ENCODE measurements around the gene PLEKHN1. TPM values are rescaled to one million over a fixed set of nuclear protein-coding genes. Genes with fewer than 3 reads are reported as not detected.
A peak's percentile ranks its signal among the peaks of the same experiment; 100 is the strongest.

PLEKHN1 gene
- total RNA-seq, 1 donor from 2014 or later = 1.8 TPM

DNA sequence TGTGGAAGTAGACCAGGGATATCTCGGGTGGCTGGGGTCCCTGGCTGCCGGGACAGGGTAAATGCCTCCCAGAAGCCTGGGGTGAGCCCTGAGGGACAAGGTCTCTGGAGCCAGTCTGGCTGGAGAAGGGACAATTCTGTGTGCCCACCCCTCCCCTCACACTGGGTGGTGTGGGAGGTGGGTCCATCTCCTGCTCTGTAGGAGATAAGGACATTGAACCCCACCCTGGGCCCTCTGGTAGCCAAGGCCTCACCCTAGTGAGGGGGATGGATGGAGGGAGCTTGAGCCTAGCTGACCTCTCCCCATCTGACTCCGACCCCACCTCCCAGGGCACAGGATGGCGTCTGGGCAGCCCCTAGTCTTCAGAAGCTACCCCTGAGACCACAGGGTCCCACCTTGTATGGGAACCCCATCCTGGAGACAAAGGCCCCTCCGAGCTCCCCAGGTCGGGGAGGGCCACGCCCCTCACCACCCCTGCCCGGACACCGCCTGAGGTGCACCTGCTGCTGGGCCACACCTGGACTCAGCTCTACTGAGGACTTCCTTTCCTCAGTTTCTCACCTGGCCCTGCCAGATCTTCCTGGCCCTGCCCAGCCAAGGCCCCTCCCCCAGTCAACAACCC lies 58.0 kb downstream of the PLEKHN1 start:
- DNase-seq (ENCODE audit: low spot score) = no peak

DNA sequence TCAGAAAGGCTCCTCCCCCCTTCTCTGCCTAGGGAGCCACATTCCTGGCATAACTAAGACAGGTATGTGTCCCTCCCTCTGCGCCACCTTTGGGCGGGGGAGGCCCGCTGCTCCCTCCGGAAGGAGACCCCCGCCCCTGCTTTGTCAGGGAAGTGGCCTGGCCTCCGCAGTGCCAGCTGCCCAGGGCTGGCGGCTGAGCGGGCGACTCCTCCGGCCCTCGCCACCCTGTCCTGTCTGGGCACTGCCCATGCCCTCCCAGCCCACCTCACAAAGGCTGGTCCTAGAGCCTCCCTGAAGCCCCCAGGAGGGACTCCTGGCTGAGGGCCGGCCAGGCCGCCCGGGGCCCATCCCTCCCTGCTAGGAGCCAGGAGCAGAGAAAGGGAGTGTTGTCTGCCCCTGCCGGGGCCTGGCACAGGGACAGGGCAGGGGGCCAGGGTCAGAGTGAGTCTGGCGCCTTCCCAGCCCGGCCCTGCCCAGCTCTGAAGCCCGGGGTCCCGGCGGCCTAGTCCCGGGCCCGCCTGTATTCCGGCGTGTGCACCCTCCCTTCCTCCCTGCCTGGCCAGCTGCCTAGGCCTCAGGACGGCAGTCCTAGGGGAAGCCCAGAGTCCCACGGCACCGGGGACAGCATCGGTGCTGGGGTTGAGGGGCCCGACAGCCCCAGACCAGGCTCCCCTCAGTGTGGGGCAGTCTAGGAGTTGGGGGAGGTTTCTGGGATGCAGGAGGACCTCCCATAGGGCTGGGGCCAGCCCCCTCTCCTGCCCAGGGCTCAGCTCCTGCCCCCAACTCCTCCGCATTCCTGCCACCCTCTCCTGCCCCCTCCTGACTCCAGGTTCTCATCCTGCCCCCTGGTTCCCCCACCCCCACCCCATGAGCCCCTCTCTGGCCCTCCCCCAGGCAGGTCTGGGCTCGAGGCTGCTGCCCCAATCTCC lies 58.8 kb downstream of the PLEKHN1 start:
- peak; percentile 84 for DNase-seq (ENCODE audit: low spot score)

Other genes starting within 250 kb of the PLEKHN1 start
- 15.0 TPM for gene SAMD11, start 42.6 kb upstream of the PLEKHN1 start, total RNA-seq
- gene NOC2L, start 7.2 kb upstream of the PLEKHN1 start, total RNA-seq = 54.1 TPM
- 22.5 TPM for gene KLHL17, start 5.9 kb upstream of the PLEKHN1 start, total RNA-seq
- 0.35 TPM for gene PERM1, start 15.6 kb downstream of the PLEKHN1 start, total RNA-seq
- gene HES4, start 33.6 kb downstream of the PLEKHN1 start, total RNA-seq = 25.6 TPM
- 41.5 TPM for gene ISG15, start 47.0 kb downstream of the PLEKHN1 start, total RNA-seq
- 311 TPM for gene AGRN, start 53.6 kb downstream of the PLEKHN1 start, total RNA-seq
- gene RNF223, start 107.8 kb downstream of the PLEKHN1 start, total RNA-seq = 1.0 TPM
- 18.6 TPM for gene C1orf159, start 149.6 kb downstream of the PLEKHN1 start, total RNA-seq
- gene TTLL10, start 207.4 kb downstream of the PLEKHN1 start, total RNA-seq = 0.78 TPM
- 1.1 TPM for gene TNFRSF18, start 240.1 kb downstream of the PLEKHN1 start, total RNA-seq
- gene TNFRSF4, start 247.7 kb downstream of the PLEKHN1 start, total RNA-seq = 2.6 TPM

Data from mucosa of gallbladder (tissue), 1 donor.